Esophagus squamous epithelium (tissue), 5 donors: ENCODE measurements around the gene ZNF592. TPM values are rescaled to one million over a fixed set of nuclear protein-coding genes. Genes with fewer than 3 reads are reported as not detected.

ENCODE experiments used
- DNase-seq: peaks from one replicate; lab custom pipeline; 2025; lab: John Stamatoyannopoulos, UW
- H3K27ac ChIP-seq, 4 donors: fragments of 200-600 bp; sonication (generic); one replicate each; pipeline ENCODE4 v1.5.1; 2016 to 2019; ENCODE audit warnings: mild to moderate bottlenecking in 1 of 4
- H3K27me3 ChIP-seq, 4 donors: fragments of 200-600 bp; sonication (generic); 1 replicate in 3 of 4; 2 replicates in 1 of 4; pipeline versions ENCODE4 v1.5.1 to v1.6.0; 2017 to 2021; ENCODE audit warnings: antibody characterized with exemption in 1 of 4
- H3K36me3 ChIP-seq, 3 donors: fragments of 200-600 bp; sonication (generic); one replicate each; pipeline ENCODE4 v1.5.1; 2016 to 2019
- H3K4me1 ChIP-seq, 3 donors: fragments of 200-600 bp; sonication (generic); one replicate each; pipeline ENCODE4 v1.5.1; 2017 to 2019
- H3K4me3 ChIP-seq, 4 donors: fragments of 200-600 bp; sonication (generic); 1 replicate in 3 of 4; 2 replicates in 1 of 4; pipeline ENCODE4 v1.5.1; 2016 to 2019; ENCODE audit warnings: mild to moderate bottlenecking in 2 of 4, moderate library complexity in 1 of 4
- H3K9me3 ChIP-seq, 3 donors: fragments of 200-600 bp; sonication (generic); one replicate each; pipeline ENCODE4 v1.5.1; 2016 to 2019
- POLR2A ChIP-seq, 4 donors: fragments of 450-650 bp; IDR thresholded peaks; one replicate each; pipeline ENCODE4 v1.6.1; 2017; ENCODE audit warnings: antibody characterized with exemption in 4 of 4, mild to moderate bottlenecking in 4 of 4, moderate library complexity in 3 of 4
- WGBS, 2 donors: methylation state at CpG; one replicate each; pipeline ENCODE4 v1.1.5; 2018; 5-methylcytosine and 5-hydroxymethylcytosine counted together
- intact Hi-C: fragments of 100-400 bp; cut with DNase I; formaldehyde crosslinking; loops from one replicate; pipeline ENCODE4 v1.15.0; 2022
- small RNA-seq, 4 donors: library from RNA; depleted of rRNA; stranded (forward); fragments of <200 nt; gene quantifications; one replicate each; pipeline ENCODE3, GENCODE V24; 2016
- total RNA-seq, 4 donors: library from RNA; depleted of rRNA; stranded (reverse); fragments of >200 nt; gene quantifications; one replicate each; pipeline ENCODE4 v1.1.0, GENCODE V29; 2016
- TF ChIP-seq, protein P1 (sequence below), 6 experiments: fragments of 450-650 bp in 4 of 6; fragments of 200-600 bp in 2 of 6; sonication (generic) in 2 of 6; IDR thresholded peaks; one replicate each; pipeline ENCODE4 v1.5.1; 2016 to 2019; ENCODE audit warnings: antibody characterized with exemption in 6 of 6, mild to moderate bottlenecking in 4 of 6, moderate library complexity in 4 of 6
- donor health status: DM: yes; HTN: yes; CAD: no.

The ZNF592 gene
- total RNA-seq, 4 donors from 2014 or later, result 8.0 to 12.2 (median 10.3) TPM

DNA sequence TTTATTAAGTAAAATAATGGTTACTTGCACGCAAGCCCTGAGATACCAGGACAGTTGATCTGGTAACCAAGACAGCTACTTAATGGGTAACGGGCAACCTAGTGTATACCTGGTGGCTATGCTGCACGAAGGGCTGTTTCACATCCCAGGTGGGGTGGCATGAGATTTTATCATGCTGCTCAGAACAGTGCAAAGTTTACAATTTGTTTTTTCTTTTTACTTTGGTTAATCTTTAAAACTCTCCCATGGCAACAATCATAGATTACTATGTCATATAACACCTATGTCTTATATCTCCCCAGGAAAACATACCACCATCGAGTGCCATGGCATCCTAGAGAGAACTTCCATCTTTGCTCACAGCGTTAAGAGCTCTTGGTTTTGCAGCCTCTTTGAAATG, 103.8 kb downstream of the ZNF592 start:
- Histone ChIP-seq H3K4me1 (peaks cover 0 to 17% (median 0%) of the 10 kb centered on the region in 3 donors), H3K27ac (no peak overlapping the region), H3K9me3 (peaks cover 0 to 8% (median 0%) of the 10 kb centered on the region in 3 donors), H3K36me3 (no peaks in the 10 kb centered on the region), H3K4me3 (no peak overlapping the region), H3K27me3 (no peaks in the 10 kb centered on the region)
- TF ChIP-seq, protein P1, sequence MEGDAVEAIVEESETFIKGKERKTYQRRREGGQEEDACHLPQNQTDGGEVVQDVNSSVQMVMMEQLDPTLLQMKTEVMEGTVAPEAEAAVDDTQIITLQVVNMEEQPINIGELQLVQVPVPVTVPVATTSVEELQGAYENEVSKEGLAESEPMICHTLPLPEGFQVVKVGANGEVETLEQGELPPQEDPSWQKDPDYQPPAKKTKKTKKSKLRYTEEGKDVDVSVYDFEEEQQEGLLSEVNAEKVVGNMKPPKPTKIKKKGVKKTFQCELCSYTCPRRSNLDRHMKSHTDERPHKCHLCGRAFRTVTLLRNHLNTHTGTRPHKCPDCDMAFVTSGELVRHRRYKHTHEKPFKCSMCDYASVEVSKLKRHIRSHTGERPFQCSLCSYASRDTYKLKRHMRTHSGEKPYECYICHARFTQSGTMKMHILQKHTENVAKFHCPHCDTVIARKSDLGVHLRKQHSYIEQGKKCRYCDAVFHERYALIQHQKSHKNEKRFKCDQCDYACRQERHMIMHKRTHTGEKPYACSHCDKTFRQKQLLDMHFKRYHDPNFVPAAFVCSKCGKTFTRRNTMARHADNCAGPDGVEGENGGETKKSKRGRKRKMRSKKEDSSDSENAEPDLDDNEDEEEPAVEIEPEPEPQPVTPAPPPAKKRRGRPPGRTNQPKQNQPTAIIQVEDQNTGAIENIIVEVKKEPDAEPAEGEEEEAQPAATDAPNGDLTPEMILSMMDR (IDR thresholded peaks at IDR 0.05), result no peak
- TF ChIP-seq POLR2A (IDR thresholded peaks at IDR 0.05), result no peak
- WGBS, 2 donors, result 94 to 98% methylated on average over 5 of the region's 5 CpGs
- DNase-seq, result no peak
- intact Hi-C loops, result no loop called here

GRCh38 chr15:84855136-84855535, 106.7 kb downstream of the ZNF592 start:
- H3K27ac ChIP-seq, result no peak overlapping the region
- H3K4me1 ChIP-seq, result peaks cover 11 to 46% (median 13%) of the 10 kb centered on the region in 3 donors
- intact Hi-C loops, result no loop called here
- no peaks in the 10 kb centered on the region for H3K36me3 ChIP-seq
- no peak overlapping the region for H3K4me3 ChIP-seq
- DNase-seq, result no peak
- TF ChIP-seq, protein P1 (IDR thresholded peaks at IDR 0.05), result no peak
- no peak for TF ChIP-seq POLR2A (IDR thresholded peaks at IDR 0.05)
- H3K27me3 ChIP-seq, result no peaks in the 10 kb centered on the region
- 82 to 83% methylated on average over 9 of the region's 9 CpGs for WGBS, 2 donors
- no peaks in the 10 kb centered on the region for H3K9me3 ChIP-seq

GRCh38 chr15:84855765-84856164, 107.4 kb downstream of the ZNF592 start:
- TF ChIP-seq POLR2A (IDR thresholded peaks at IDR 0.05), result no peak
- TF ChIP-seq, protein P1 (IDR thresholded peaks at IDR 0.05), result no peak
- Histone ChIP-seq H3K4me3 (no peak overlapping the region), H3K4me1 (peaks cover 11 to 52% (median 13%) of the 10 kb centered on the region in 3 donors), H3K36me3 (no peaks in the 10 kb centered on the region), H3K27ac (no peak overlapping the region), H3K9me3 (no peaks in the 10 kb centered on the region), H3K27me3 (no peaks in the 10 kb centered on the region)
- DNase-seq, result no peak
- intact Hi-C loops, result no loop called here

Small RNA genes within 50 kb of the gene (small RNA-seq; reads per million reads assigned to genes)
- 0 reads per million in 4 donors for gene RF00402

Other genes with a start within 250 kb of the ZNF592 start
- gene ZSCAN2, start 147.6 kb upstream of the ZNF592 start, total RNA-seq, result 1 to 10 TPM in 2 of 4 donors, under 1 TPM in 2; 0.45 to 9.5 (median 2.6) TPM
- gene WDR73, start 94.3 kb upstream of the ZNF592 start, total RNA-seq, result 10 to 100 TPM; 14.1 to 27.5 (median 16.5) TPM
- gene NMB, start 90.4 kb upstream of the ZNF592 start, total RNA-seq, result 10 to 100 TPM in 3 of 4 donors, 1 to 10 TPM in 1; 2.3 to 20.6 (median 11.0) TPM
- gene SEC11A, start 32.5 kb upstream of the ZNF592 start, total RNA-seq, result 100 to 1,000 TPM in 1 of 4 donors, 10 to 100 TPM in 3; 54.1 to 103 (median 72.8) TPM
- 1 to 10 TPM; 1.8 to 4.2 (median 2.7) TPM for gene ALPK3, start 68.8 kb downstream of the ZNF592 start, total RNA-seq
- gene SLC28A1, start 136.1 kb downstream of the ZNF592 start, total RNA-seq, result not detected
- gene PDE8A, start 233.3 kb downstream of the ZNF592 start, total RNA-seq, result 10 to 100 TPM; 14.0 to 28.6 (median 22.2) TPM